H9 (cell line): ENCODE results near the gene RERE. TPM values are rescaled to one million over a fixed set of nuclear protein-coding genes. Genes with fewer than 3 reads are reported as not detected.
A peak's percentile ranks its signal among the peaks of the same experiment; 100 is the strongest.

ENCODE experiments used
- DNase-seq: peaks from one replicate; pipeline ENCODE4 v3.0.0-alpha.2; 2017
- H2AFZ ChIP-seq: one replicate; pipeline ENCODE4 v1.6.1; 2013; ENCODE audit warnings: mild to moderate bottlenecking, low read length, control low read depth, moderate library complexity
- H2AK5ac ChIP-seq: 2 replicates; pipeline ENCODE4 v1.6.1; 2013; ENCODE audit warnings: low read length, control low read depth, mixed read lengths; ENCODE audit not compliant: insufficient read length
- H2BK120ac ChIP-seq: one replicate; pipeline ENCODE4 v1.6.1; 2013; ENCODE audit warnings: low read depth, mild to moderate bottlenecking, low read length, control low read depth, inconsistent platforms; ENCODE audit not compliant: poor library complexity, severe bottlenecking
- H2BK12ac ChIP-seq: 2 replicates; pipeline ENCODE4 v1.6.1; 2013; ENCODE audit warnings: low read length, control low read depth, mixed read lengths, low read depth; ENCODE audit not compliant: insufficient read length
- H2BK15ac ChIP-seq: 2 replicates; pipeline ENCODE4 v1.6.1; 2013; ENCODE audit warnings: low read depth, low read length, control low read depth
- H2BK20ac ChIP-seq: one replicate; pipeline ENCODE4 v1.6.1; 2013; ENCODE audit warnings: low read depth, mild to moderate bottlenecking, low read length, control low read depth, inconsistent platforms; ENCODE audit not compliant: poor library complexity, severe bottlenecking
- H2BK5ac ChIP-seq: 2 replicates; pipeline ENCODE4 v1.6.1; 2013; ENCODE audit warnings: low read length, control low read depth, mixed read lengths; ENCODE audit not compliant: insufficient read length
- H3K14ac ChIP-seq: 2 replicates; pipeline ENCODE4 v1.6.1; 2013; ENCODE audit warnings: low read length, control low read depth; ENCODE audit not compliant: insufficient read depth
- H3K18ac ChIP-seq: 2 replicates; pipeline ENCODE4 v1.6.1; 2013; ENCODE audit warnings: low read depth, mild to moderate bottlenecking, mixed read lengths, low read length, control low read depth; ENCODE audit not compliant: insufficient read length
- H3K23ac ChIP-seq: 2 replicates; pipeline ENCODE4 v1.6.1; 2013; ENCODE audit warnings: low read length, control low read depth, mixed read lengths, low read depth; ENCODE audit not compliant: insufficient read length
- H3K23me2 ChIP-seq: 2 replicates; pipeline ENCODE4 v1.6.1; 2013; ENCODE audit warnings: low read depth, mild to moderate bottlenecking, mixed read lengths, low read length, control low read depth; ENCODE audit not compliant: insufficient read length, poor library complexity, severe bottlenecking
- H3K27ac ChIP-seq: 2 replicates; pipeline ENCODE4 v1.5.1; 2013; ENCODE audit warnings: low read length, control low read depth, mixed read lengths, low read depth; ENCODE audit not compliant: insufficient read length
- H3K27me3 ChIP-seq: 2 replicates; pipeline ENCODE4 v1.6.1; 2013; ENCODE audit warnings: low read length, control low read depth, inconsistent platforms; ENCODE audit not compliant: insufficient read depth
- H3K4ac ChIP-seq: 2 replicates; pipeline ENCODE4 v1.6.1; 2013; ENCODE audit warnings: low read depth, mild to moderate bottlenecking, control low read depth, inconsistent platforms, low read length, moderate library complexity
- H3K4me1 ChIP-seq: 2 replicates; pipeline ENCODE4 v1.6.1; 2013; ENCODE audit warnings: low read length, control low read depth, inconsistent platforms; ENCODE audit not compliant: insufficient read depth
- H3K4me2 ChIP-seq: 2 replicates; pipeline ENCODE4 v1.6.1; 2013; ENCODE audit warnings: low read length, control low read depth, mixed read lengths; ENCODE audit not compliant: insufficient read length, insufficient read depth
- H3K56ac ChIP-seq: 2 replicates; pipeline ENCODE4 v1.6.1; 2013; ENCODE audit warnings: low read depth, mild to moderate bottlenecking, mixed read lengths, low read length, control low read depth; ENCODE audit not compliant: insufficient read length
- H3K79me1 ChIP-seq: 2 replicates; pipeline ENCODE4 v1.6.1; 2013; ENCODE audit warnings: low read depth, mild to moderate bottlenecking, moderate library complexity, low read length, control low read depth, inconsistent platforms; ENCODE audit not compliant: insufficient read depth, poor library complexity, severe bottlenecking
- H3K79me2 ChIP-seq: 2 replicates; pipeline ENCODE4 v1.6.1; 2013; ENCODE audit warnings: low read length, control low read depth, inconsistent platforms; ENCODE audit not compliant: insufficient read depth
- H3K9ac ChIP-seq: 2 replicates; pipeline ENCODE4 v1.6.1; 2013; ENCODE audit warnings: low read length, control low read depth, mixed read lengths; ENCODE audit not compliant: insufficient read length; ENCODE audit errors: extremely low read depth
- H3K9me3 ChIP-seq: one replicate; pipeline ENCODE4 v1.6.1; 2013; ENCODE audit warnings: low read depth, low read length, inconsistent platforms; ENCODE audit not compliant: control insufficient read depth
- H3T11ph ChIP-seq: one replicate; pipeline ENCODE4 v1.6.1; 2013; ENCODE audit warnings: mild to moderate bottlenecking, low read length, control low read depth, inconsistent platforms
- H4K20me1 ChIP-seq: one replicate; pipeline ENCODE4 v1.6.1; 2013; ENCODE audit not compliant: control insufficient read depth, insufficient read length, insufficient read depth
- H4K5ac ChIP-seq: 2 replicates; pipeline ENCODE4 v1.6.1; 2013; ENCODE audit warnings: low read depth, mild to moderate bottlenecking, mixed read lengths, low read length, control low read depth; ENCODE audit not compliant: insufficient read length
- H4K8ac ChIP-seq: replicated peaks from 2 replicates; pipeline ENCODE4 v1.6.1; 2013; ENCODE audit warnings: low read length, control low read depth, mixed read lengths, low read depth; ENCODE audit not compliant: insufficient read length
- H4K91ac ChIP-seq: 2 replicates; pipeline ENCODE4 v1.6.1; 2013; ENCODE audit warnings: low read depth, mild to moderate bottlenecking, moderate library complexity, mixed read lengths, low read length, control low read depth; ENCODE audit not compliant: insufficient read length
- H3K27ac Mint-ChIP-seq, 3 experiments: 2 replicates in 2 of 3; 3 replicates in 1 of 3; pipeline ENCODE4 v1.8.0; 2020 to 2021; ENCODE audit warnings: mixed read lengths in 3 of 3, mild to moderate bottlenecking in 1 of 3, moderate library complexity in 1 of 3
- H3K27me3 Mint-ChIP-seq: 2 replicates; pipeline ENCODE4 v1.8.0; 2021; ENCODE audit warnings: low read depth, mild to moderate bottlenecking, moderate library complexity, mixed read lengths
- H3K36me3 Mint-ChIP-seq, 3 experiments: 2 replicates in 2 of 3; 3 replicates in 1 of 3; pipeline ENCODE4 v1.8.0; 2020 to 2021; ENCODE audit warnings: low read depth in 3 of 3, mixed read lengths in 3 of 3; ENCODE audit not compliant: insufficient read depth in 1 of 3
- H3K4me1 Mint-ChIP-seq, 2 experiments: 2 replicates each; pipeline ENCODE4 v1.8.0; 2020; ENCODE audit warnings: mixed read lengths in 2 of 2
- H3K4me3 Mint-ChIP-seq, 2 experiments: 2 replicates in 1 of 2; 3 replicates in 1 of 2; pipeline ENCODE4 v1.8.0; 2020 to 2021; ENCODE audit warnings: mild to moderate bottlenecking in 2 of 2, mixed read lengths in 2 of 2, moderate library complexity in 1 of 2
- H3K9me3 Mint-ChIP-seq, 2 experiments: 2 replicates in 1 of 2; 3 replicates in 1 of 2; pipeline ENCODE4 v1.8.0; 2020; ENCODE audit warnings: mild to moderate bottlenecking in 2 of 2, mixed read lengths in 2 of 2, moderate library complexity in 1 of 2
- CTCF ChIP-seq: fragments of 200-600 bp; sonication (generic); conservative IDR thresholded peaks from 3 replicates; pipeline ENCODE4 v1.8.0; 2021; ENCODE audit warnings: antibody characterized with exemption, mild to moderate bottlenecking
- WGBS: extraction: QIAGEN DNeasy Blood & Tissue Kit; methylation state at CpG from one replicate; pipeline ENCODE4 v1.1.7; 2013; ENCODE audit warnings: missing lambda C conversion rate, low lambda C conversion rate, mixed read lengths; ENCODE audit not compliant: insufficient read length; ENCODE audit errors: extremely low coverage; 5-methylcytosine and 5-hydroxymethylcytosine counted together
- total RNA-seq: library from RNA; stranded (reverse); gene quantifications from 2 replicates; pipeline ENCODE4 v1.2.1, GENCODE V29; 2021

Gene RERE
- total RNA-seq, 1 experiment from 2014 or later, result 103 TPM

- Histone ChIP-seq H3K23me2 (peaks cover 10% of the 10 kb centered on the region), H3K23ac (no peak overlapping the region), H2BK5ac (no peak overlapping the region), H3T11ph (no peak overlapping the region), H3K4ac (no peak overlapping the region), H2BK120ac (no peak overlapping the region), H4K5ac (no peak overlapping the region), H4K91ac (no peak overlapping the region), H2BK20ac (no peak overlapping the region), H4K8ac (no peak overlapping the region), H3K9me3 (no peaks in the 10 kb centered on the region), H3K56ac (no peak overlapping the region), H2BK12ac (no peak overlapping the region), H3K18ac (no peak overlapping the region), H2AFZ (no peak overlapping the region), H3K14ac (no peak overlapping the region), H4K20me1 (no peaks in the 10 kb centered on the region), H2BK15ac (no peak overlapping the region), H3K27me3 (no peaks in the 10 kb centered on the region), H3K4me1 (peaks cover 7% of the 10 kb centered on the region; the same call in 1 of the 2 replicates), H3K27ac (no peak overlapping the region), H3K79me1 (peaks cover 3% of the 10 kb centered on the region), H3K79me2 (peaks cover 2% of the 10 kb centered on the region; the same call in 1 of the 2 replicates), H2AK5ac (no peak overlapping the region), H3K9ac (no peak overlapping the region), H3K4me2 (no peak overlapping the region)
- H3K9me3 Mint-ChIP-seq, result no peaks in the 10 kb centered on the region
- peaks cover 28 to 39% of the 10 kb centered on the region in 2 experiments for H3K4me1 Mint-ChIP-seq
- no peak for TF ChIP-seq CTCF
- H3K4me3 Mint-ChIP-seq, result peak overlapping the region in 1 of 2 experiments; percentile 83; a peak in 2 of 5 replicates
- no peaks in the 10 kb centered on the region for H3K27me3 Mint-ChIP-seq
- peak overlapping the region; percentile 66 to 96 (median 91); a peak in 3 of 7 replicates for H3K27ac Mint-ChIP-seq
- no peak for DNase-seq
- no peaks in the 10 kb centered on the region for H3K36me3 Mint-ChIP-seq
- WGBS, result no CpG with 5 or more reads among the region's 3 CpGs
Measured at GRCh38 chr1:8425781-8426161, 391.7 kb downstream of the RERE start.
